ENCODE data around the gene TMEM168. TPM values are rescaled to one million over a fixed set of nuclear protein-coding genes. Genes with fewer than 3 reads are reported as not detected.

The TMEM168 gene
- polyA plus RNA-seq, 1 donor = 37.5 TPM

GRCh38 chr7:112782498-112782897 lies 7.7 kb downstream of the TMEM168 start:
- Histone ChIP-seq H3K4me3 (ENCODE audit: low read length) (no peak overlapping the region), H3K9me3 (ENCODE audit: control insufficient read depth, low read depth, low read length) (peaks cover 3% of the 10 kb centered on the region), H3K27me3 (ENCODE audit: control insufficient read depth, insufficient read depth, low read length) (no peaks in the 10 kb centered on the region), H3K36me3 (ENCODE audit: control insufficient read depth, insufficient read depth, low read length) (peaks cover 21% of the 10 kb centered on the region), H3K27ac (ENCODE audit: low read length) (no peak overlapping the region), H3K4me1 (ENCODE audit: control insufficient read depth, insufficient read depth, low read length) (no peaks in the 10 kb centered on the region)
- DNase-seq = no peak

DNA sequence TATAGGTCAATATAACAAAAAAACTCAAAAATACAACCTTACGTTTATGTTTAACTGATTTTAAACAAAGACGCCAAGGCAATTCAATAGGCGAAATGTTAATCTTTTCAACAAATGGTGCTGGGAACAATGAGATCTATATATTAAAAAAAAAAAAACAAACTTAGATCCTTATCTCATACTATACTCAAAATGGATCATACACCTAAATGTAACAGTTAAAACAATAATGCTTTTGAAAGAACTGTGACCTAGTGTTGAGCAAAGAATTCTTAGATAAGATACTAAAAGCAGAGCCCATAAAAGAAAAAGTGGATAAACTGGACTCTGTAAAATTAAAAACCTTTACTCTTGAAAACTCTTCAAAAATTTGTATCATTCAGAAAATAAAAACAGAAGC lies 8.6 kb downstream of the TMEM168 start:
- Histone ChIP-seq H3K4me3 (ENCODE audit: low read length) (no peak overlapping the region), H3K27ac (ENCODE audit: low read length) (no peak overlapping the region), H3K36me3 (ENCODE audit: control insufficient read depth, insufficient read depth, low read length) (peaks cover 21% of the 10 kb centered on the region), H3K27me3 (ENCODE audit: control insufficient read depth, insufficient read depth, low read length) (no peaks in the 10 kb centered on the region), H3K9me3 (ENCODE audit: control insufficient read depth, low read depth, low read length) (peaks cover 3% of the 10 kb centered on the region), H3K4me1 (ENCODE audit: control insufficient read depth, insufficient read depth, low read length) (no peaks in the 10 kb centered on the region)
- WGBS (ENCODE audit: insufficient coverage, low lambda C conversion rate) = no CpG with 5 or more reads among the region's 3 CpGs
- DNase-seq = no peak

DNA sequence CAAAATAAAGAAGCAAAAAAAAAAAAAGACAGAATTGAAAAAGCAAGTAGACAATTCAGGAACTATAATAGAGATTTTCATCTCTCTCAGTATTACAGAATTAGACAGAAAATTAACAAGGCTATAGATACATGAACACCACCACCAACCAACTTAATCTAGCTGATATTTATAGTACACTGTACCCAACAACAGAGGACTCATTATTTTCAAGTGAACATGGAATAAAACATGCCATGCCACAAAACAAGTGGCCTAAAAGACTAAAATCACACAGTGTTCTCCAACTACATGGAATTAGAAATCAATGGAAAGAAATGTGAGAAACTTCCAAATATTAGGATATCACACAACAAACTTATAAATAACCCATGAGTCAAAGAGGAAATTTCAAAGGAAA lies 9.1 kb downstream of the TMEM168 start:
- no peaks in the 10 kb centered on the region for H3K27me3 ChIP-seq (ENCODE audit: control insufficient read depth, insufficient read depth, low read length)
- no peaks in the 10 kb centered on the region for H3K4me1 ChIP-seq (ENCODE audit: control insufficient read depth, insufficient read depth, low read length)
- H3K27ac ChIP-seq (ENCODE audit: low read length) = no peak overlapping the region
- H3K4me3 ChIP-seq (ENCODE audit: low read length) = no peak overlapping the region
- DNase-seq = no peak
- peaks cover 21% of the 10 kb centered on the region for H3K36me3 ChIP-seq (ENCODE audit: control insufficient read depth, insufficient read depth, low read length)
- peaks cover 3% of the 10 kb centered on the region for H3K9me3 ChIP-seq (ENCODE audit: control insufficient read depth, low read depth, low read length)

DNA sequence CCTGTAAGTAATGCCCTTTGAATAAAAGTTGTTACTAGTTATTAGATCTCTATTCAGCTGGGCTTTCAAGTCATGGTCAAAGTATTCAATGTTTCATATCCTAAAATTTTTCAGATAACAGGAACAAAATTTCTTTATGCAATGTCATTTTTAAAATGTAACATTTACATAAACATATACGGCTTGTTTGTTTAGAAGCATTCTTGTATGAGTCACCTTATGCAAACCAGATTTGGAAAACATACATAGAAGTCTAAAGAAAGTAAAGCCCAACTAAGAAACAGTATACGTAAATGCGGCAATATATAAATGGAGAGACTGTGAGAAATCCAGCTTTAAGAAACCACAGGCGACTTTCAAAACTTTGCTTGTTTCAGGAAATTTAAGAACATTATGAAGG lies 10.5 kb downstream of the TMEM168 start:
- DNase-seq = no peak
- H3K4me1 ChIP-seq (ENCODE audit: control insufficient read depth, insufficient read depth, low read length) = no peaks in the 10 kb centered on the region
- H3K36me3 ChIP-seq (ENCODE audit: control insufficient read depth, insufficient read depth, low read length) = peaks cover 21% of the 10 kb centered on the region
- H3K27ac ChIP-seq (ENCODE audit: low read length) = no peak overlapping the region
- H3K9me3 ChIP-seq (ENCODE audit: control insufficient read depth, low read depth, low read length) = peaks cover 3% of the 10 kb centered on the region
- WGBS (ENCODE audit: insufficient coverage, low lambda C conversion rate) = 95% methylated on average over 4 of the region's 4 CpGs
- H3K4me3 ChIP-seq (ENCODE audit: low read length) = no peak overlapping the region
- H3K27me3 ChIP-seq (ENCODE audit: control insufficient read depth, insufficient read depth, low read length) = no peaks in the 10 kb centered on the region

- Histone ChIP-seq H3K4me1 (ENCODE audit: control insufficient read depth, insufficient read depth, low read length) (no peaks in the 10 kb centered on the region), H3K36me3 (ENCODE audit: control insufficient read depth, insufficient read depth, low read length) (peaks cover 9% of the 10 kb centered on the region), H3K27me3 (ENCODE audit: control insufficient read depth, insufficient read depth, low read length) (no peaks in the 10 kb centered on the region), H3K9me3 (ENCODE audit: control insufficient read depth, low read depth, low read length) (peaks cover 3% of the 10 kb centered on the region), H3K27ac (ENCODE audit: low read length) (no peak overlapping the region), H3K4me3 (ENCODE audit: low read length) (no peak overlapping the region)
- DNase-seq = no peak
Measured at GRCh38 chr7:112777406-112777805, 12.8 kb downstream of the TMEM168 start.

DNA sequence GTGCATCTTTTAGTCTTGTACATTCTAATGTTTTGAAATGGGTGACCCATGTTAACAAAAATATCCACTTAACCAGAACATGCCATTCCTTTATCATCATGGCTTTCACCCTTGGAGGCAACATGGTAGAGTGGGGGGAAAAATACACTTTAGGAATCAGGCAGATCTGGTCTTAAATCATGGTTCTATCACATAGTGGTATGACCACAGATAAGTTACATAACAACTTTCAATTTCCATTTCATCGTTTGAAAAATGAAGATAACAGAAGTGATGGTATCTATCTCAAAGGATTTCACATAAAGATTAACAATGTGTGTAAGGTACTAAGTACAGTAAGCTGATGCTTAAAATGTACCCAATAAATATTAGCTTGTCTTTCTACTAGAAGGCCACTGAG lies 19.0 kb downstream of the TMEM168 start:
- Histone ChIP-seq H3K4me1 (ENCODE audit: control insufficient read depth, insufficient read depth, low read length) (no peaks in the 10 kb centered on the region), H3K36me3 (ENCODE audit: control insufficient read depth, insufficient read depth, low read length) (peaks cover 4% of the 10 kb centered on the region), H3K9me3 (ENCODE audit: control insufficient read depth, low read depth, low read length) (no peaks in the 10 kb centered on the region), H3K4me3 (ENCODE audit: low read length) (no peak overlapping the region), H3K27ac (ENCODE audit: low read length) (no peak overlapping the region), H3K27me3 (ENCODE audit: control insufficient read depth, insufficient read depth, low read length) (no peaks in the 10 kb centered on the region)
- DNase-seq = no peak
- WGBS (ENCODE audit: insufficient coverage, low lambda C conversion rate) = 29% methylated on average over 1 of the region's 1 CpG

- H3K27ac ChIP-seq (ENCODE audit: low read length) = no peak overlapping the region
- DNase-seq = no peak
- no peak overlapping the region for H3K4me3 ChIP-seq (ENCODE audit: low read length)
- no peaks in the 10 kb centered on the region for H3K9me3 ChIP-seq (ENCODE audit: control insufficient read depth, low read depth, low read length)
- H3K27me3 ChIP-seq (ENCODE audit: control insufficient read depth, insufficient read depth, low read length) = no peaks in the 10 kb centered on the region
- H3K4me1 ChIP-seq (ENCODE audit: control insufficient read depth, insufficient read depth, low read length) = no peaks in the 10 kb centered on the region
- WGBS (ENCODE audit: insufficient coverage, low lambda C conversion rate) = 100% methylated on average over 1 of the region's 4 CpGs
- H3K36me3 ChIP-seq (ENCODE audit: control insufficient read depth, insufficient read depth, low read length) = peaks cover 4% of the 10 kb centered on the region
Measured at GRCh38 chr7:112770051-112770450, 20.1 kb downstream of the TMEM168 start.

- Histone ChIP-seq H3K4me3 (ENCODE audit: low read length) (no peak overlapping the region), H3K9me3 (ENCODE audit: control insufficient read depth, low read depth, low read length) (no peaks in the 10 kb centered on the region), H3K4me1 (ENCODE audit: control insufficient read depth, insufficient read depth, low read length) (no peaks in the 10 kb centered on the region), H3K27me3 (ENCODE audit: control insufficient read depth, insufficient read depth, low read length) (no peaks in the 10 kb centered on the region), H3K27ac (ENCODE audit: low read length) (no peak overlapping the region), H3K36me3 (ENCODE audit: control insufficient read depth, insufficient read depth, low read length) (peaks cover 4% of the 10 kb centered on the region)
- DNase-seq = no peak
- no CpG with 5 or more reads among the region's 1 CpG for WGBS (ENCODE audit: insufficient coverage, low lambda C conversion rate)
Measured at GRCh38 chr7:112765105-112765504, 25.1 kb downstream of the TMEM168 start.

DNA sequence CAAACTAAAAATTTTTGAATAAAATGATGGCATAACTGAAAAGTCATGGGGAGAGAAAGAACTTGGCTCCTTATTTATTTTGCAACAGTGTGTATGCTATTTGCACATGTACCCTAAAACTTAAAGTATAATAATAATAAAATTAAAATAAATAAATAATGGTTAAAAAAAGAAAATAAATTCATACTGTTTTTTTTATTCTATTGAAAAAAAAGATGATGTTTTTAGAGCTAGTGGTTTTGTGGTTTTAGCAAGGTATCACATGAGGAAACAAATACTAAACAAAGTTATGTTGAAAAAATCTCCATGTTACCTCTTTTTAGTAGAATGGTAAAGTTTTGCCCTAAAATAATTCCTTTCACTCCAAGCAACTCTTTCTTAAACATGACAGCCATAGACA lies 26.2 kb downstream of the TMEM168 start:
- H3K4me1 ChIP-seq (ENCODE audit: control insufficient read depth, insufficient read depth, low read length) = no peaks in the 10 kb centered on the region
- H3K27ac ChIP-seq (ENCODE audit: low read length) = no peak overlapping the region
- DNase-seq = no peak
- peaks cover 4% of the 10 kb centered on the region for H3K36me3 ChIP-seq (ENCODE audit: control insufficient read depth, insufficient read depth, low read length)
- no peak overlapping the region for H3K4me3 ChIP-seq (ENCODE audit: low read length)
- no peaks in the 10 kb centered on the region for H3K27me3 ChIP-seq (ENCODE audit: control insufficient read depth, insufficient read depth, low read length)
- no peaks in the 10 kb centered on the region for H3K9me3 ChIP-seq (ENCODE audit: control insufficient read depth, low read depth, low read length)

GRCh38 chr7:112763298-112763697 lies 26.9 kb downstream of the TMEM168 start:
- no peak overlapping the region for H3K4me3 ChIP-seq (ENCODE audit: low read length)
- peaks cover 4% of the 10 kb centered on the region for H3K36me3 ChIP-seq (ENCODE audit: control insufficient read depth, insufficient read depth, low read length)
- 100% methylated on average over 1 of the region's 3 CpGs for WGBS (ENCODE audit: insufficient coverage, low lambda C conversion rate)
- H3K27me3 ChIP-seq (ENCODE audit: control insufficient read depth, insufficient read depth, low read length) = no peaks in the 10 kb centered on the region
- no peaks in the 10 kb centered on the region for H3K4me1 ChIP-seq (ENCODE audit: control insufficient read depth, insufficient read depth, low read length)
- H3K9me3 ChIP-seq (ENCODE audit: control insufficient read depth, low read depth, low read length) = no peaks in the 10 kb centered on the region
- no peak for DNase-seq
- H3K27ac ChIP-seq (ENCODE audit: low read length) = no peak overlapping the region

- no peaks in the 10 kb centered on the region for H3K9me3 ChIP-seq (ENCODE audit: control insufficient read depth, low read depth, low read length)
- DNase-seq = no peak
- H3K36me3 ChIP-seq (ENCODE audit: control insufficient read depth, insufficient read depth, low read length) = no peaks in the 10 kb centered on the region
- H3K27me3 ChIP-seq (ENCODE audit: control insufficient read depth, insufficient read depth, low read length) = no peaks in the 10 kb centered on the region
- H3K4me3 ChIP-seq (ENCODE audit: low read length) = no peak overlapping the region
- H3K4me1 ChIP-seq (ENCODE audit: control insufficient read depth, insufficient read depth, low read length) = no peaks in the 10 kb centered on the region
- H3K27ac ChIP-seq (ENCODE audit: low read length) = no peak overlapping the region
- no CpG with 5 or more reads among the region's 3 CpGs for WGBS (ENCODE audit: insufficient coverage, low lambda C conversion rate)
Measured at GRCh38 chr7:112759905-112760304, 30.3 kb downstream of the TMEM168 start.
